Skeletal muscle tissue (tissue), 2 donors: ENCODE results near the gene BAZ1A. TPM values are rescaled to one million over a fixed set of nuclear protein-coding genes. Genes with fewer than 3 reads are reported as not detected.

Experiments used
- small RNA-seq: library from RNA; depleted of rRNA; stranded (forward); fragments of <200 nt; gene quantifications from one replicate; pipeline ENCODE3, GENCODE V24; 2014
- total RNA-seq: library from RNA; depleted of rRNA; stranded (reverse); fragments of >200 nt; gene quantifications from one replicate; pipeline ENCODE4 v1.2.3, GENCODE V29; 2014

BAZ1A gene
- total RNA-seq, 1 donor from 2014 or later = 19.3 TPM

Small RNA genes within 50 kb of the gene (small RNA-seq; reads per million reads assigned to genes)
- not detected for gene AL121603.1
- gene RNU7-41P = not detected

Other genes with a start within 250 kb of the BAZ1A start
- 82.5 TPM for gene SNX6, start 245.2 kb downstream of the BAZ1A start, total RNA-seq
- 241 TPM for gene CFL2, start 160.8 kb downstream of the BAZ1A start, total RNA-seq
- 44.9 TPM for gene SRP54, start 107.6 kb upstream of the BAZ1A start, total RNA-seq
- gene FAM177A1, start 170.9 kb upstream of the BAZ1A start, total RNA-seq = 13.6 TPM
- 52.7 TPM for gene PPP2R3C, start 246.6 kb upstream of the BAZ1A start, total RNA-seq
- 17.2 TPM for gene PRORP, start 247.2 kb upstream of the BAZ1A start, total RNA-seq